B cell (primary cell): ENCODE results near the gene GALR2. TPM values are rescaled to one million over a fixed set of nuclear protein-coding genes. Genes with fewer than 3 reads are reported as not detected.

ENCODE experiments used
- ATAC-seq: fragments of 200-7000 bp; cut with Tn5 transposase; one replicate; pipeline ENCODE4 v1.10.0; 2021; ENCODE audit warnings: low read depth, mild to moderate bottlenecking, moderate number of reproducible peaks, moderate library complexity
- CTCF ChIA-PET: fragments of 350-600 bp; sonication (Branson Sonifier 250); formaldehyde crosslinking; loops from one replicate; lab custom pipeline; 2021; ENCODE audit warnings: antibody characterized with exemption, inconsistent platforms; lab: Charles Lee
- POLR2A ChIA-PET: fragments of 350-600 bp; sonication (Branson Sonifier 250); formaldehyde crosslinking; loops from one replicate; lab custom pipeline; 2021; ENCODE audit warnings: antibody characterized with exemption; lab: Charles Lee
- DNase-seq: peaks from one replicate; pipeline ENCODE4 v3.0.0; 2013
- H2AFZ ChIP-seq: 2 replicates; pipeline ENCODE4 v1.6.1; 2012; ENCODE audit warnings: mild to moderate bottlenecking, low read depth, low read length; ENCODE audit not compliant: insufficient read depth, poor library complexity, severe bottlenecking
- H3K27ac ChIP-seq, 2 donors: 1 replicate in 1 of 2; 2 replicates in 1 of 2; pipeline ENCODE4 v1.5.1; 2012 to 2013; ENCODE audit warnings: low read length in 2 of 2, mild to moderate bottlenecking in 2 of 2, moderate library complexity in 1 of 2
- H3K27me3 ChIP-seq, 4 experiments: fragments of 200-600 bp in 1 of 4; sonication (generic) in 1 of 4; replicated peaks in 1 of 4; 1 replicate in 2 of 4; 2 replicates in 2 of 4; pipeline versions ENCODE4 v1.6.1 to v1.7.0; 2013 to 2016; ENCODE audit warnings: low read length in 3 of 4, mild to moderate bottlenecking in 2 of 4, mixed read lengths in 1 of 4, moderate library complexity in 1 of 4; ENCODE audit not compliant: insufficient read depth in 4 of 4, control insufficient read depth in 3 of 4; ENCODE audit errors: control extremely low read depth in 1 of 4
- H3K36me3 ChIP-seq, 2 experiments: replicated peaks in 1 of 2; 1 replicate in 1 of 2; 2 replicates in 1 of 2; pipeline versions ENCODE4 v1.6.1 to v1.7.1; 2013; ENCODE audit warnings: low read length in 1 of 2; ENCODE audit not compliant: insufficient read depth in 2 of 2, control insufficient read depth in 1 of 2; ENCODE audit errors: control extremely low read depth in 1 of 2, extremely low read depth in 1 of 2
- H3K4me1 ChIP-seq, 2 donors: fragments of 200-600 bp in 1 of 2; sonication (generic) in 1 of 2; 1 replicate in 1 of 2; 2 replicates in 1 of 2; pipeline versions ENCODE4 v1.5.1 to v1.6.1; 2013 to 2017; ENCODE audit warnings: low read length in 2 of 2; ENCODE audit not compliant: control insufficient read depth in 2 of 2, insufficient read depth in 2 of 2
- H3K4me2 ChIP-seq: replicated peaks from 2 replicates; pipeline ENCODE3; 2012; ENCODE audit warnings: mild to moderate bottlenecking, low read depth, low read length; ENCODE audit not compliant: poor library complexity, severe bottlenecking
- H3K4me3 ChIP-seq, 5 experiments: fragments of 200-600 bp in 1 of 5; sonication (generic) in 1 of 5; 1 replicate in 3 of 5; 2 replicates in 2 of 5; pipeline versions ENCODE4 v1.5.1 to v1.7.0; 2011 to 2016; ENCODE audit warnings: low read length in 4 of 5, mild to moderate bottlenecking in 4 of 5, low read depth in 2 of 5, control low read depth in 1 of 5, moderate library complexity in 1 of 5; ENCODE audit not compliant: insufficient read depth in 1 of 5; ENCODE audit errors: control extremely low read depth in 1 of 5, extremely low read depth in 1 of 5
- H3K79me2 ChIP-seq: fragments of 200-600 bp; sonication (generic); one replicate; pipeline ENCODE4 v1.6.0; 2016; ENCODE audit warnings: low read length; ENCODE audit not compliant: control insufficient read depth, insufficient read depth
- H3K9ac ChIP-seq: fragments of 200-600 bp; sonication (generic); 2 replicates; pipeline ENCODE4 v1.6.1; 2017; ENCODE audit warnings: mild to moderate bottlenecking, low read length, moderate library complexity
- H3K9me3 ChIP-seq, 3 donors: one replicate each; pipeline versions ENCODE4 v1.6.1 to v1.7.1; 2013; ENCODE audit warnings: low read length in 2 of 3; ENCODE audit not compliant: control insufficient read depth in 2 of 3, insufficient read depth in 1 of 3; ENCODE audit errors: control extremely low read depth in 1 of 3
- H4K20me1 ChIP-seq: 2 replicates; pipeline ENCODE4 v1.6.0; 2012; ENCODE audit warnings: mild to moderate bottlenecking, low read length; ENCODE audit not compliant: insufficient read depth, control insufficient read depth, poor library complexity, severe bottlenecking
- H3K27ac Mint-ChIP-seq: one replicate; pipeline ENCODE4 v1.8.0; 2021; ENCODE audit warnings: mixed read lengths
- H3K27me3 Mint-ChIP-seq: one replicate; pipeline ENCODE4 v1.8.0; 2021; ENCODE audit warnings: mixed read lengths
- H3K4me1 Mint-ChIP-seq: one replicate; pipeline ENCODE4 v1.8.0; 2021; ENCODE audit warnings: mixed read lengths
- H3K4me3 Mint-ChIP-seq: one replicate; pipeline ENCODE4 v1.8.0; 2021; ENCODE audit warnings: mixed read lengths
- H3K9me3 Mint-ChIP-seq: one replicate; pipeline ENCODE4 v1.8.0; 2022; ENCODE audit warnings: mixed read lengths; ENCODE audit not compliant: insufficient read depth
- CTCF ChIP-seq: fragments of 200-600 bp; IDR thresholded peaks from one replicate; pipeline ENCODE4 v1.8.0; 2022; ENCODE audit warnings: antibody characterized with exemption, mild to moderate bottlenecking
- EZH2 ChIP-seq: IDR thresholded peaks from 2 replicates; pipeline ENCODE4 v1.6.1; 2012; ENCODE audit warnings: borderline replicate concordance, low read depth, mild to moderate bottlenecking, moderate library complexity, low read length; ENCODE audit not compliant: insufficient read depth, poor library complexity, severe bottlenecking
- WGBS: methylation state at CpG from one replicate; pipeline ENCODE4 v1.1.5; 2013; ENCODE audit warnings: missing lambda C conversion rate; ENCODE audit not compliant: insufficient coverage; 5-methylcytosine and 5-hydroxymethylcytosine counted together
- intact Hi-C: fragments of 100-400 bp; cut with micrococcal nuclease; formaldehyde crosslinking; loops from one replicate; pipeline ENCODE4 v1.10.0; 2022
- polyA plus RNA-seq: library from polyadenylated mRNA; depleted of rRNA; stranded (reverse); fragments of >200 nt; gene quantifications from 2 replicates; pipeline ENCODE4 v1.2.3, GENCODE V29; 2012
- total RNA-seq, 2 donors: library from RNA; stranded (reverse); fragments of 120-200 nt in 1 of 2; gene quantifications; 1 replicate in 1 of 2; 2 replicates in 1 of 2; pipeline versions ENCODE4 v1.2.3 to v1.2.4, GENCODE V29; 2013 to 2022

GALR2 gene
- total and polyA plus RNA-seq, 2 donors (not counting 1 experiment from before 2014, with no cell fraction given) = 0.42 to 1.2 TPM

GRCh38 chr17:76072148-76072858 is 2.3 kb upstream of the GALR2 start, which contains the start of gene SRP68:
TSS of gene SRP68 (minus strand) at chr17:76072517. CDS start at chr17:76072491, 26 bp downstream.
- peak within 1 kb of the TSS; percentile 93 for H2AFZ ChIP-seq
- H3K4me3 ChIP-seq = peak within 1 kb of the TSS; percentile 80 to 92 (median 89)
- DNase-seq (peak; percentile 87), ATAC-seq (peak; percentile 93)
- Mint-ChIP-seq H3K4me1 (peaks cover 59% of the 10 kb centered on the region), H3K27me3 (peaks cover 21% of the 10 kb centered on the region), H3K4me3 (peak within 1 kb of the TSS; percentile 96), H3K27ac (peak within 1 kb of the TSS; percentile 94), H3K9me3 (no peaks in the 10 kb centered on the region)
- peak within 1 kb of the TSS; percentile 83 for H3K9ac ChIP-seq
- intact Hi-C loops = loop anchor here (2.0 kb wide), 1 partner anchor 280 kb away; the partner anchor contains the start of gene PRPSAP1
- H3K27me3 ChIP-seq = peaks cover 0 to 39% (median 26%) of the 10 kb centered on the region in 4 experiments
- peaks cover 0 to 15% of the 10 kb centered on the region in 2 experiments for H3K36me3 ChIP-seq
- peak within 1 kb of the TSS; percentile 74 to 87 for H3K27ac ChIP-seq
- peak within 1 kb of the TSS; percentile 83 for H3K4me2 ChIP-seq
- ChIA-PET CTCF (interaction anchor here (0.5 kb wide), 1 partner anchor 59 kb away, joined by 3 read pairs; no protein-coding TSS in a partner anchor), POLR2A (no interaction called here)
- peaks cover 46 to 53% of the 10 kb centered on the region in 2 donors for H3K4me1 ChIP-seq
- TF ChIP-seq CTCF (no peak), EZH2 (no peak)
- H4K20me1 ChIP-seq = peaks cover 17% of the 10 kb centered on the region
- WGBS = 1% methylated on average over 48 of the region's 57 CpGs
- peaks cover 45% of the 10 kb centered on the region for H3K79me2 ChIP-seq
- peaks cover 0 to 21% (median 0%) of the 10 kb centered on the region in 3 donors for H3K9me3 ChIP-seq
